Measurements from ENCODE around the gene LLGL2.

LLGL2 gene

DNA sequence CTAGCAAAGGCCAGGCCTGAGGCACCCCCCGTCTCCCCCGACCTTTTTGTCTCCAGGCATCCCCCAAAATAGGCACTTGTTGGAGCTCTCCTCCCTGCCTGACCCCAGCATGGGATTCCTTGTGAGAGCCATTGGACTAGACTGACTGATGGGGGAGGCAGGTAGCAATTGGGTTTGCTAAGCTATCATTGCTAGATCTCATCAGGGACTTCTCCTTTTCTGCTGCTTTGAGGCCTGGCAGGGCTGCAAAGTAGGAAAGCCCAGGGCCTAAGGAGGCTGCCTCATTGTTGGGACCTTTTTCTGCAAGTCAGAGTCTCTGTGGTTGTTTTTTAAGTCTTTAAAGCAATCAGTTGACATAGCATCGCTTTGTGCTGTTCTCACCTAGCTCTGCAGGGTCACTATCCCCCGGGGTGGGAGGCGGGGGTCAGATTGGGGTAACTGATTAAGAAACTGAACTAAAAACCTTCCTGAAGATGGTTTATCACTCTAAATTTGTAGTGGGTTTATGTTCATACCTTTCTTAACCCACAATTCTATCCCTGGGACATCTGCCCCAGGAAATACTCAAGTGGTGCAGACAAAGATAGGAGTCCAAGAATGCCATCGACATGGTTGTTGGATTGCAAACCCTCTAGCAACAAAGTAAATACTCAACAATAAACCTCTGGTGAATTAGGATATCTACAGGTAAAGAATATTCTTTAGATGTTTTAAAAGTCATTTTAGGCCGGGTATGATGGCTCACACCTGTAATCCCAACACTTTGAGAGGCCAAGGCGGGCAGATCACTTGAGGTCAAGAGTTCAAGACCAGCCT, 28.0 kb downstream of the LLGL2 start:
- no peak for DNase-seq

GRCh38 chr17:75555679-75556153, 30.2 kb downstream of the LLGL2 start:
- DNase-seq: no peak

DNA sequence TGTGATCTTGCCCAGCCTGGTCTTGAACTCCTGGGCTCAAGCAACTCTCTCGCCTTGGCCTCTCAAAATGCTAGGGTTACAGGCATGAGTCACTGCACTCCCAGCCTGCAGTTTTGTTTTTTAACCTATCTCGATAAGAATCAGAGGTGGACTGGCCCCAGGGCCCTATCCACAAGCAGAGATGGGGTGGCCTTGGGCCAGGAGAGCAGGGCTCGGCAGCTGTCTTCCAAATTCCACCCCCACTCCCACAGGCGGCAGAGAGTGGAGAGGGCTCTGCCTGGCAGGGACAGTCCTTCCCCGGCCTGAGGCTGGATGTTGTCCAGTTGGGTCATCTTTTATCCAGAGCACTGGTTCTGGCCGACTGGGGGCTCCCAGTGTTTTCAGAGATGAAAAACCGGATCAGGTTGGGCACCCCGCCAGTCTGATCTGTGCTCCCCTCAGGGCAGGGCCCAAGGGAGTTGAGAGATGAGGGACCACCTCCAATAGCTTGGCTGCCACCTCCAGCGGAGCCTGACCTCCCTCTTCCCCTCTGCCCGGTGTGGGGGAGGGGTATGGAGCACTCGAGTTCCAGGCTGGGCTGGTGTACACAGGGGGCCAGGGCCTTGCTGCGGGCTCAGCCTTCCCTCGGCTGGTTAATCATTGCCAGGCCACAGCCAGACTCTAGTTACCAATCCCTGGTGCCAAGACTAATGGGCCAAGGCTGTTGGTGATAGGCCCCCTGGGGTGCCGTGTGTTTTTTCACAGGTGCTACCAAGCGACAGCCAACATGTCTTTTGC, 31.8 kb downstream of the LLGL2 start:
- no peak for DNase-seq

DNA sequence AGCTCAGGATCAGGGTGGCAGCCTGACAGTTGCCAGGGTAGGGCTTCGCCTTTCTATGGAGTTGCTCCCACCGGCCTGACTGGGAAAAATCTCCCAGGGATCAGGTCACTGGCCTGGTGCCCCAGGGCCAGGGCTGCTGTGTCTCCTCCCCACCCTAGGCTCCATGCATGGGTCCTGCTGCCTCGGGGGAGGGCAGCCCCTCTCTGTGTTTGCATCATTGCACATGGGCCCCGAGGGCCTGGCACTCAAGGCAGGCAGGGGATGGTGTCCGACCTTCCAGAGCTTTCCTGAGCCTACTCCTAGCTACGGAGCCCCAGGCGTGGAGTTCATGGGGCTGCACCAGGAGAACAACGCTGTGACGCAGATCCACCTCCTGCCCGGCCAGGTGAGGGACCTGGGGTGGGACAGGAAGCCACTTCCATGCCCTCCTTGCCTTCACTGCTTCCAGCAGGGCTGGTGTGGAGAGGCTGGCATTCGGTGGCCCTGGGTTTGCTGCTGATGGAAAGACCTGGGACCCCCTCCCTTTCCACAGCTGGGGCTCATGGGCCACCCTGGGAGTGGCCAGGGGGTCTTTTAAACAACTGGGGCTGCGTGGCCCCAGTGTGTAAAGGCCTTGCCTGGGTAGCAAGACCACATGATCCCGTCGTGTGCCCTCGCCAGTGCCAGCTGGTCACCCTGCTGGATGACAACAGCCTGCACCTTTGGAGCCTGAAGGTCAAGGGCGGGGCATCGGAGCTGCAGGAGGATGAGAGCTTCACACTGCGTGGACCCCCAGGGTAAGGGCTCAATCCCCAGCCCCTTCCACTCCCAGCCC, 32.6 kb downstream of the LLGL2 start:
- no peak for DNase-seq

DNA sequence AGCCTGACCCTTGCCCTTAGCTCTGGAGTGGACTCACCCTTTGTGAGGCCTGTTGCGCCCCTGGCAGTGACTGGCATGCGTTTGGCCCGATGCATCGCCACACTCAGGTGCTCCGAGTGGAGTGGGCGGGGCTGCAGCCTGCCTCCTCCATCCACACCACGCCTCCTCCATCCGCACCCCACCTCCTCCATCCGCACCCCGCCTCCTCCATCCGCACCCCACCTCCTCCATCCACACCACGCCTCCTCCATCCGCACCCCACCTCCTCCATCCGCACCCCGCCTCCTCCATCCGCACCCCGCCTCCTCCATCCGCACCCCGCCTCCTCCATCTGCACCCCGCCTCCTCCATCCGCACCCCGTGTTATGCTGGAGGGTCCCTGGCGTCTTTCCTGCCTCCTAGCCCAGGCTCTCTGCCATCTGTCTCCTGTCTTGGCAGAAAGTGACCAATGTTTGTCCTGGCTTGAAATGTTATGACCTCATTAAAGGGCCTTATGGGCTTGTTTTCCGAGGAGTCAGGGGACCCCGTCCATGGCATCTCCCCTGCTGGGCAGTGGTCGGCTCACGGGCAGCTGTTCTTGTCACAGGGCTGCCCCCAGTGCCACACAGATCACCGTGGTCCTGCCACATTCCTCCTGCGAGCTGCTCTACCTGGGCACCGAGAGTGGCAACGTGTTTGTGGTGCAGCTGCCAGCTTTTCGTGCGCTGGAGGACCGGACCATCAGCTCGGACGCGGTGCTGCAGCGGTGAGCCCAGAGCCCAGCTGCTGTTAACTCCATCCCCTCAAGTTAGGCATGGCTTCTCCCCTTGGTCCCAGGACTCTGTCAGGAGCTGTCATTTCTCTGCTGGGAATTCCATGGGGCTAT, 33.4 kb downstream of the LLGL2 start:
- DNase-seq: no peak

- no peak for DNase-seq
Measured at GRCh38 chr17:75559958-75560533, 34.5 kb downstream of the LLGL2 start.

DNA sequence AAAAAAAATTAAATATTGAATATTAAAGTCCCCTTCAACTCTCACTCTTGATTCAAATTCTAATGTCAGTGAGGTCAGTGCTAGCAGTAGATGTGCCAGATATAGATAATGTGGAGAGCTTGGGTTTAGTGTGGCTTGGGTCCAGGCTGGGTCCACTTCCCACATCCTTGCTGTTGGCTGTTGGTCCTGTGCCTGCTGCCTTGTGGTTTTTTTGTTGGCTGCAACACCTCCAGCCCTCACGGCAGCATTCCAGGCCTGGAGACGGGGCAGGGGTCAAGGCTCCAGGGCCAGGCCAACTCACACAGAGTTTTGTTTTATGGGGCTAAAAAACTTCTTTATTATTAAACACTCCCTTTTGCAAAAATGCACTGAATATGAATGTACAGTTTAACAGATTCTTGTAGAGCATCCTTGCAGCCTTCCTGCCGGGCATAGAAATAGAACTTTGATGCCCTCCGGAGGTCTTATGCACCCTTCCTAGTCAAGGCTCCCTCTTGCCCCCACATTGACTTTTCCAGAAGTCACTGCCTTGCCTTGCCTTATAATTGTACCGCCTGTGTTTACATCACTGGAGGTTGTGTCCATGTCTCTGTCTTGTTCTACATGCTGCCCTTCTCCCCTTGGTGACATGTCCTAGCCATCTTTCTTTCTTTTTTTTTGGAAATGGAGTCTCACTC, 36.6 kb downstream of the LLGL2 start:
- DNase-seq: no peak

DNA sequence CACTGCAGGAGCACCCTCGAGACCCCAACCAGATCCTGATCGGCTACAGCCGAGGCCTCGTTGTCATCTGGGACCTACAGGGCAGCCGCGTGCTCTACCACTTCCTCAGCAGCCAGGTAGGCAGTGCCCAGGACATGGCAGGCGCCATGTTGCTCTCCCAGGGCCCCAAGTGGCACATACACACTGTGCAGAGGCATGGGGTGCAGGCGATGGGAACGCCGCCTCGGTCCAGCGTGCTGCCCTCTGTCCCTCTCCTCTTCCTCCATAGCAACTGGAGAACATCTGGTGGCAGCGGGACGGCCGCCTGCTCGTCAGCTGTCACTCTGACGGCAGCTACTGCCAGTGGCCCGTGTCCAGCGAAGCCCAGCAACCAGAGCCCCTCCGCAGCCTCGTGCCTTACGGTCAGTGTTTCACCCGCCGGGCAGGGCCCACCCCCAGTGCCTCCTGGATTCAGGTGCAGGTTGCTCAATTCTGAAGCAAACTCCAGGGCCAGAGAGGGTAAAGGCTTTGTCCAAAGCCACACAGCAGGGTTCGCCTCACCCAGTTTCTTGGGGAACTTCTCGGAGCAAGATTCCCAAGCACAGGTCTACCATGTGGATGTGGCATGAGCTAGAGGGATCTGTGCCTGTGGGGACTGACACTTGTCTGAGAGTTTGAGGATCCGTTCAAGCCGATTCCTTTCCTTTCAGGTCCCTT, 37.7 kb downstream of the LLGL2 start:
- DNase-seq: no peak

- no peak for DNase-seq
Measured at GRCh38 chr17:75564195-75564594, 38.7 kb downstream of the LLGL2 start.

GRCh38 chr17:75565066-75565465, 39.6 kb downstream of the LLGL2 start:
- DNase-seq: no peak

DNA sequence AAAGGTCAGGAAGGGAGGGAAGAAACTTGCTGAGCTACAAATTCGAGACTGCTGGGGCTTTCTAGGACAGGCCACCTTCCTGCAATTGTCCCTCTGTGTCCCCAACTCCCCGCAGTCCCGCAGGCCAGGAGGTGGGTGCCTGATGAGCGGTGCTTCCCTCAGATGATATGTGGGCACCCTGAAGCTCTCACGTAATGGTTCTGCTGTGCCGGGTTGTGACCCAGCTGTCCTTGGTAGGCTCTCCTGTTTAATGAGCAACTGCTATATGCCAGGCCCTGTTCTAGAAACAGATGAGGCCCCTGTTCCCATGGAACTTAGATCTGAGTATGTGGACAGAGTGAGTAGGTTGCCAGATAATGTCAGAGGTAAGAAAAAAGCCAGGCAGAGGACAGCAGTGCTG, 40.1 kb downstream of the LLGL2 start:
- no peak for DNase-seq

- no peak for DNase-seq
Measured at GRCh38 chr17:75566416-75566815, 40.9 kb downstream of the LLGL2 start.

DNA sequence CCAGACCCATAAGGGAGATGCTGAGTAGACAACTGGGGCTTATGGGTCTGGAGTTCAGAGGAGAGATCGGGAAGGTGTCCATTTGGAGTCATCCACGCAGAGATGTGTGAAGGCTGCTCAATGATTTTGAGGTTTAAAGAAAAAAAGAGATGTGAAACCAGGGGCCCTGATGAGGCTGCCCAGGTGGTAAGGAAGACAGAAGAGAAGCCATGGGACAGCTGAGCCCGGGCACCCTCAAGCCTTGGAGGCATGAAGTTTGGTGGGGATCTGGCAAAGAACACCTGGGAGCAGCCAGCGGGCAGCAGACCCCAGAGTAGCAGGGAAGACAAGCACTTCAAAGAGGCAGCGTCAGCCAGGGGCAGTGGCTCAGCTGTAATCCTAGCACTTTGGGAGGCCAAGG, 41.3 kb downstream of the LLGL2 start:
- DNase-seq: no peak

- no peak for DNase-seq
Measured at GRCh38 chr17:75568412-75569255, 43.1 kb downstream of the LLGL2 start.

- DNase-seq: no peak
Measured at GRCh38 chr17:75570034-75570676, 44.7 kb downstream of the LLGL2 start.

DNA sequence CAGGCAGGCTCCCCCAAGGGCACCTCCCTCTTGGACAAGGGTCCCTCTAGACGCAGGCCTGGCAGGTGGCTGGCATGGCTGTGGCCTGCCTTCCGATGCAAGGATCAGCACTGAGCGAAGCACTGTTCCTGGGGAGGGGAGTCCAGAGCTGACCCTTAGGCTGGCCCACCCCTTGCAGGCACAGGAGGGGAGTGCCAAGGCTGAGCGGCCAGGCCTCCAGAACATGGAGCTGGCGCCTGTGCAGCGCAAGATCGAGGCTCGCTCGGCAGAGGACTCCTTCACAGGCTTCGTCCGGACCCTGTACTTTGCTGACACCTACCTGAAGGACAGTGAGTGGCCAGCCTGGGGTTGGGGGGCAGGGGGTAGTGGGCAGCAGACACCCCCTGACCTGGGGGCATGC, 45.3 kb downstream of the LLGL2 start:
- no peak for DNase-seq

- no peak for DNase-seq
Measured at GRCh38 chr17:75571197-75571884, 45.8 kb downstream of the LLGL2 start.

- no peak for DNase-seq
Measured at GRCh38 chr17:75571885-75572215, 46.4 kb downstream of the LLGL2 start.
